SU-DHL-6 (cell line): Measurements from ENCODE around the gene MTMR4.
A peak's percentile ranks its signal among the peaks of the same experiment; 100 is the strongest.

Experiments
- EZH2phosphoT487 ChIP-seq: fragments of 200-600 bp; sonication (generic), shearing (Covaris generic); conservative IDR thresholded peaks from 2 replicates; pipeline ENCODE4 v1.6.1; 2018; ENCODE audit warnings: mild to moderate bottlenecking, antibody characterized with exemption, low read length, moderate library complexity, mixed read lengths
- TF ChIP-seq, protein P1 (sequence below): fragments of 200-600 bp; sonication (generic); IDR thresholded peaks from one replicate; pipeline ENCODE4 v1.5.1; 2017; ENCODE audit warnings: antibody characterized with exemption, mild to moderate bottlenecking, low read length, moderate library complexity; ENCODE audit not compliant: insufficient read depth, poor library complexity, severe bottlenecking

DNA sequence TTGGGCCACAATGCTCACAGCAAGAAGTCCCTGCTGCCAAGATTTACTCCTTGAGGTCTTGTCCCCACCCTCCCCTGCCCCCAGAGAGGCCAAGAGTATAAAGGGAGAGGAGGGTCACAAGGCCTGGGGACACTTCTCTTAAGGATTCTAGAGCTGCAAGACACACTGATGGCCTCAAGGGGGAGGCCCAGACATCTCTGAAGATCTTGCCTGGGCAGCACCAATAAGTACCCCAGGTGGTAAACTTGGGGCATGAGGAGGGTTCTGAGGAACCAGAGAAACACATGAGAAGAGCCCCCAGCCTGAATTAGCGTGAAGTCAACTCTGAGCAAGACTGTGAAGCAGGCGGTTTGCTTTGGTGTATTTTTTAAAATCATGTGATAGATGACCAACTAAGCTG is 26.8 kb upstream of the MTMR4 start:
- TF ChIP-seq, protein P1, sequence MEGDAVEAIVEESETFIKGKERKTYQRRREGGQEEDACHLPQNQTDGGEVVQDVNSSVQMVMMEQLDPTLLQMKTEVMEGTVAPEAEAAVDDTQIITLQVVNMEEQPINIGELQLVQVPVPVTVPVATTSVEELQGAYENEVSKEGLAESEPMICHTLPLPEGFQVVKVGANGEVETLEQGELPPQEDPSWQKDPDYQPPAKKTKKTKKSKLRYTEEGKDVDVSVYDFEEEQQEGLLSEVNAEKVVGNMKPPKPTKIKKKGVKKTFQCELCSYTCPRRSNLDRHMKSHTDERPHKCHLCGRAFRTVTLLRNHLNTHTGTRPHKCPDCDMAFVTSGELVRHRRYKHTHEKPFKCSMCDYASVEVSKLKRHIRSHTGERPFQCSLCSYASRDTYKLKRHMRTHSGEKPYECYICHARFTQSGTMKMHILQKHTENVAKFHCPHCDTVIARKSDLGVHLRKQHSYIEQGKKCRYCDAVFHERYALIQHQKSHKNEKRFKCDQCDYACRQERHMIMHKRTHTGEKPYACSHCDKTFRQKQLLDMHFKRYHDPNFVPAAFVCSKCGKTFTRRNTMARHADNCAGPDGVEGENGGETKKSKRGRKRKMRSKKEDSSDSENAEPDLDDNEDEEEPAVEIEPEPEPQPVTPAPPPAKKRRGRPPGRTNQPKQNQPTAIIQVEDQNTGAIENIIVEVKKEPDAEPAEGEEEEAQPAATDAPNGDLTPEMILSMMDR, result peak; percentile 38
- no peak for TF ChIP-seq EZH2phosphoT487
